DMS153 treated with DMSO at 0.1 percent for 48 hours (cell line): Measurements from ENCODE around the gene MKLN1.
"Not testable (repeated sequence)": the region's sequence is repeated elsewhere in the genome, so short reads cannot be mapped to it uniquely, and the experiment has no call there.

Experiments used
- DNase-seq: peaks from one replicate; lab custom pipeline; 2025; ENCODE audit not compliant: unreplicated experiment; lab: John Stamatoyannopoulos, UW

MKLN1 gene

DNA sequence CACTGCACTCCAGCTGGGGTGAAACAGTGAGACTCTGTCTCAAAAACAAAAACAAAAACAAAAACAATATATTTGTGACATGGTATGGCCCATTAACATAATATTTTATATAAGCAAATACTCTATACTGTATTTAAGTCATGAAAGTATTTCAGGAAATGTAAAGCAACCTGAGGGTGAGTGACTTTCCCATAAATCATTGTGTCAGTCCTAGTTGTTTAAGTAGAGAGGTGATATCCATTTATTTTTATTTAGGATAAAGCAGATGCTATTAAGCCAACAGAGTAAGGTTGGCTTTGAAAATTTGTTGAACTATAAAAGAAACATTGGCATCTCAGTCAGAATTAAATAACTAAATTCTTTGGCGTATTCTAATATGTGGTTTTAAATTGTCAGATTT, 60.5 kb downstream of the MKLN1 start:
- DNase-seq: no peak

- DNase-seq: no peak
These were observed 62.6 kb downstream of the MKLN1 start for GRCh38 chr7:131390275-131390674.

DNA sequence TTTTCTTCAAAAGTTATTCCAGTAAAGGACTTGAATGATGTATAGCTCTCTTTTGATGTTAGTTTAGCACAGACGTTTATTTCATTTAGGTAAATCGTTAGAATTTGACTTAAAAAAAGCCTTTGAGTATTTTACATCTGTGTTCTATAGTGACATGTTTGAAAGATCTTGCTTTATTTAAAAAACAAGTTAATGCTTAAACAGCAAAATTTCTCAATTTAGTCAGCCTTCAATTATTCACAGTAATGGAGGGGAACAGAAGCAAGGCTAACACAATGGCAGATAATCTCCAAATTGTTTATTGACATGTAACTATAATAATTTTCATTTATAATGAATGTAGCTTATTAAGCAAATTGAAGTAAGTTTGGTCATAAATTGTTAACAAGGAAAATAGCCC, 63.5 kb downstream of the MKLN1 start:
- DNase-seq: no peak

DNA sequence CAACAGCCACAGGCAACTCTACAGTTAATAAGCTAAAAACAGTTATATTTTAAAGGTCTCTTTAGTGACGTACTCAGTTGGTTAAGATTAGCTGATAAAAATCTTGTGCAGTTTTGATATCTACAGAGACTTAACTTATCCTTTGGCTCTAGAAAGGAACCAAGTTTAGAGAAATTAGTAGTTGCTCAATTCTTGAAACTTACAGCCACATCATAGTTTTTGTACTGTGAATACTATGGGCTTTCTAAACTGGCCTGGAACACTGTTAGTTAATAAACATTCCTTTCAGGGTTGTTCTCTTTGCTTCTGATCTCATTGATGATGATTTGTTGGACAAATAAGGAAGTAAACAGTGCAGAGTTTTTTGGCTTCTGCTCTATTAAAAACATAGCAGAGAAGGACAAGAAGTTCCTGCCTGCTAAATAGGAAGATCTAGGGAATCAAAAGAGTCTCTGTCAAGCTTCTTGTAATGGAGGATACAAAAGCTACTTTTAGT, 73.1 kb downstream of the MKLN1 start:
- DNase-seq: no peak

- DNase-seq: no peak
These were observed 73.5 kb downstream of the MKLN1 start for GRCh38 chr7:131401194-131401593.

DNA sequence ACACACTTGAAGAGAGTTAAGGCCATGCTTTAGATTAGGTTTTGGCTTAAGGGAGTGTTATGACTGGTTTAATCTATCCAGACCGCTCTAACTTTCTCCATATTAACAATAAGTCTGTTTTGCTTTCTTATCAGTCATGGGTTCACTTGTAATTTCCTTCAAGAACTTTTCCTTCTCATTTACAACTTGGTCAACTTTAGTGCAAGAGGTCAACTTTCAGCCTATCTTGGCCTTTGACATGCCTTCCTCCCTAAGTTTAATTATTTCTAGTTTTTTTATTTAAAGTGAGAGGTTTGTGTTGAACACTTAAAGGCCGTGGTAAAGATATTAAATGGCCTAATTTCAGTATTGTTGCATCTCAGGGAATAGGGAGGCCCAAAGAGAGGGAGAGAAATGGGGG, 75.6 kb downstream of the MKLN1 start:
- no peak for DNase-seq

DNA sequence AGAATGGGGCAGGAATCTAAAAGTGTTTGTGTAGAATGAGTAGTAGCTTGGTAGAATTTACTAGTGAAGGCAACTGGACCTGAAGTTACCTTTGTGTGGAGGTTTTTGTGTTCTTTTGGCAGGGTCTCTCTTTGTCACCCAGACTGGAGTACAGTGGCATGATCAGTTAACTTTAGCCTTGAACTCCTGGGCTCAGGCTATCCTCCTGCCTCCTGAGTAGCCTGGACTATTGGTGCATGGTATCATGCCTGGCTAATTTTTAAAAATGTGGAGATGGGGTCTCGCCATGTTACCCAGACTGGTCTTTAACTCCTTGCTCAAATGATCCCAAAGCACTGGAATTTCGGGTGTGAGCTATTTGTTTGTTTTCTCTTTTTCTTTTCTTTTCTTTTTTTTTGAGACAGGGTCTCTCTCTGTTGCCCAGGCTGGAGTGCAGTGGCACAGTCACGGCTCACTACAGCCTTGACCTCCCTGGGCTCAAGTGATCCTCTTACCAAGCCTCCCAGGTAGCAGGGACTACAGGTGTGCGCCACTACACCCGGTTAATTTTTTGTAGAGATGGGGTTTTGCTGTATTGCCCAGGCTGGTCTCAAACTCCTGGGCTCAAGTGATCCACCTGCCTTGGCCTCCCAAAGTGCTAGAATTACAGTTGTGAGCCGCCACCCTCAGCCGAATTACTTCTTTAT, 76.7 kb downstream of the MKLN1 start:
- DNase-seq: no peak

GRCh38 chr7:131409129-131409766, 81.6 kb downstream of the MKLN1 start:
- no peak for DNase-seq

GRCh38 chr7:131412031-131412430, 84.4 kb downstream of the MKLN1 start:
- DNase-seq: no peak

- no peak for DNase-seq
These were observed 86.0 kb downstream of the MKLN1 start for GRCh38 chr7:131413711-131414110.

- peak; percentile 33 for DNase-seq
These were observed 96.6 kb downstream of the MKLN1 start for GRCh38 chr7:131424219-131424822.

DNA sequence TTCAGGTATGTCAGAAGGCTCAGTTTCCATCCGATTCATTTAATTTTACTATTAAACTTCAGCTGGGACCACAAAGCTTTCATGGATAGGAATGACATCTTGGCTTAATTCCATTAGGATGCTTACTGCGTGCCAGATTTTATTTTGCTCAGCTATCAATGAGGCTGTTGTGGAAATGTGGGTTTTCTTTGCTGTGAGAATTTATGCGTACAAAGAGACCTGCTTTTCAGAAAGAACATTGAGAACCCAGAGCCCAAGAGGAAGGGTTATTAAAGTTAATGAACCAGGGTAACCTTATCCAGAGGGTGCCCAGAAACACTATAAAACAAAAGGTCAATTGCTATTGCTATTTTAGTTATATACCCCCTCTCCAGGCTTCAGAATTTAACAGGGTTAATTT, 98.3 kb downstream of the MKLN1 start:
- DNase-seq: peak; percentile 36

- DNase-seq: not testable (repeated sequence)
These were observed 103.2 kb downstream of the MKLN1 start for GRCh38 chr7:131430826-131431225.

- peak; percentile 89 for DNase-seq
These were observed 103.6 kb downstream of the MKLN1 start for GRCh38 chr7:131431289-131431688.

- DNase-seq: no peak
These were observed 104.1 kb downstream of the MKLN1 start for GRCh38 chr7:131431756-131432155.

DNA sequence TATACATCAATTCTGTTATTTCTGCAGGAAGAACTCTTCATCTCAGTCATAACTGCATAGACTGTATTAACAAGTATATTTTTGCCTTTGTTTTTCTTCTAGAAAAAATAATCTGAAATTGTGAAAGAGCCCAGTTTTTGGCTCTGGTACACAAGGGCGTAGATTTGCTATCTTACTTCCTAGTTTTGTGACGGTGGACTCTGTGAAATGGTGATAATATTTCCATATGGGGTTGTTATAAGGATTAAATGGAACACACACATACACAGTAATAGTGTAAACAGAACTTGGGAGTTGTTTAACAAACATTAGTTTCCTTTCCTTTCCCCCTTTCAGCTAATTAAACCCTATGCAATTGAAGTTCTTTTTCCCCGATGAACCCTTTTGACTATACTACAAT, 108.7 kb downstream of the MKLN1 start:
- DNase-seq: no peak

GRCh38 chr7:131438969-131439368, 111.3 kb downstream of the MKLN1 start:
- DNase-seq: no peak

- no peak for DNase-seq
These were observed 115.8 kb downstream of the MKLN1 start for GRCh38 chr7:131443496-131443895.

GRCh38 chr7:131444683-131445082, 117.0 kb downstream of the MKLN1 start:
- DNase-seq: no peak

DNA sequence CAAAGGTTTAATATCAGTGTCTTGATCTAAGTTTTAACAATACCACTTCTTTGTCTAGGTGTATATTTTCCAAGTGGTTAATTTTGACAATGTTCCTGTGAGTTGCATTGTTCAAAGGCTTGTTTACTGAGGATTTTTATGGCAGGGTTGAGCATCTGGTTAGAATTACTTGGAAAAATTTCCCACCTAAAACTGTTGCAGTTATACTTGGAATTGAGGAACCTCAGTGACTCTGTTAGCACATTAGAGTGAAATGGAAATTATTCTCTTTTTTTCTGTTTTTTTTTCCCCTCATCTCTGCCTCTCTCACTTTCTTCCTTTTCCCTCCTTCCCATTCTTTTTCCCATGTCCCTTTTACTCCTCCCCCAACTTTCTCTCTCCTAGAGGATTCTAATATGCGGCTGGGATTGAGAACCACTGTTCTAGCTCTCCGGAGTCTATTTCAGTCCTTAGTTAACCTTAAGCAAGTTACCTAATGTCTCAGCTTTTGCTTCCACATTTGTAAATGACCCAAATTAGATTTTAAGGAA, 121.8 kb downstream of the MKLN1 start:
- no peak for DNase-seq

DNA sequence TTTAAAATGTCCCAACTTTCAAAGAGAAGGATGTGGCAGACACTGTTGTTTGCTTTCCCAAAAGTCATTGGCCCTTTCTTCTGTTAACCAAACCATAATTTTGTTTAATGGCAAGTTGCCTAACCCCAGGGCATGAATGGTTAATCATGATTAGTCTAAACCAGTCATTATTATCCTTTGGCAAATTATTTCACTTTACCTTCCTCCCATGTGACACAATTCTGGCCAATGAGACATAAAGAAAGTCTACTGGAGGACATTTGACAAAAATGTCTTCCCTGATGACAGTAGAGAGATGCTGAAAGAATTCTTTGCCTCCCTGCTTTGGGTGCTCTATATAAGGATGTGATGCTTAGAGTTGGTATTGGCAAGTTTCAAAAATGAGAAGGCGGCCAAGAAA, 126.8 kb downstream of the MKLN1 start:
- DNase-seq: no peak

DNA sequence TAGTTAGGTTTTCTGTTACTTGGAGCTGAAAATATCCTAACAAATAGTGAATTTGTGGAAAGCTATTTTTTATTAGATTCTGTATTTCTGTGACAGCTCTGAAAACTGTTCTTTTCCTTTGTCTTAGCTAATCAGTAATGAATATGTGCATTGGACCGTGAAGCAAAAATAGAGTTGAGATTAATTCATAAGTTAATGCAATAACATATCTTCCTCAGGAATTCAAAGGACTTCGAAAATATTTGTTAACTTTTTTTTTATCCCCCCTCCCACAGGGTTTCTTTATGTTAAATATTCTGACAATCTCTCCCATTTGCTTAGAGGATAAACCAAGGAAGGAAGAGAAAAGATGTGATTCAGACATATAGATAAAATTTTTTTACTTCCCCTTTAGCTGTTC, 127.3 kb downstream of the MKLN1 start:
- DNase-seq: no peak
